Calu3 (cell line): ENCODE results near the gene LCN6. TPM values are rescaled to one million over a fixed set of nuclear protein-coding genes. Genes with fewer than 3 reads are reported as not detected.
"Not testable (repeated sequence)": the region's sequence is repeated elsewhere in the genome, so short reads cannot be mapped to it uniquely, and the experiment has no call there.

Experiments used
- BruUV-seq: library from RNA; stranded (reverse); fragments of 400-500 nt; replicated peaks from 2 replicates; lab custom pipeline; 2021; lab: Mats Ljungman, UMichigan
- CTCF ChIA-PET: fragments of 300-600 bp; sonication (Branson Sonifier 250); formaldehyde crosslinking; loops from one replicate; lab custom pipeline; 2022; ENCODE audit warnings: antibody characterized with exemption; lab: Charles Lee
- DNase-seq: peaks from one replicate; pipeline ENCODE4 v3.0.0; 2022
- H3K27ac Mint-ChIP-seq: one replicate; pipeline ENCODE4 v1.8.0; 2022; ENCODE audit warnings: mixed read lengths; ENCODE audit not compliant: unreplicated experiment
- H3K27me3 Mint-ChIP-seq: one replicate; pipeline ENCODE4 v1.8.0; 2022; ENCODE audit warnings: mixed read lengths; ENCODE audit not compliant: unreplicated experiment
- H3K36me3 Mint-ChIP-seq: one replicate; pipeline ENCODE4 v1.8.0; 2022; ENCODE audit warnings: mild to moderate bottlenecking, moderate library complexity, mixed read lengths; ENCODE audit not compliant: insufficient read depth, unreplicated experiment
- H3K4me1 Mint-ChIP-seq: one replicate; pipeline ENCODE4 v1.8.0; 2022; ENCODE audit warnings: mild to moderate bottlenecking, low read depth, mixed read lengths; ENCODE audit not compliant: unreplicated experiment
- H3K4me3 Mint-ChIP-seq: one replicate; pipeline ENCODE4 v1.8.0; 2022; ENCODE audit warnings: mild to moderate bottlenecking, low read depth, moderate library complexity, mixed read lengths; ENCODE audit not compliant: unreplicated experiment
- H3K9me3 Mint-ChIP-seq: one replicate; pipeline ENCODE4 v1.8.0; 2022; ENCODE audit warnings: low read depth, mixed read lengths; ENCODE audit not compliant: unreplicated experiment
- intact Hi-C: fragments of 100-400 bp; cut with micrococcal nuclease; formaldehyde crosslinking; loops from one replicate; pipeline ENCODE4 v1.10.0; 2022; ENCODE audit not compliant: unreplicated experiment
- total RNA-seq: library from RNA; stranded (reverse); gene quantifications from 2 replicates; pipeline ENCODE4 v1.2.3, GENCODE V29; 2022
- TF ChIP-seq, protein P1 (sequence below): fragments of 200-600 bp; IDR thresholded peaks from one replicate; pipeline ENCODE4 v1.8.0; 2022; ENCODE audit warnings: antibody characterized with exemption; ENCODE audit not compliant: unreplicated experiment

Gene LCN6
- total RNA-seq, 1 experiment from 2014 or later, result not detected

- H3K36me3 Mint-ChIP-seq, result peaks cover 24% of the 10 kb centered on the region
- TF ChIP-seq, protein P1, sequence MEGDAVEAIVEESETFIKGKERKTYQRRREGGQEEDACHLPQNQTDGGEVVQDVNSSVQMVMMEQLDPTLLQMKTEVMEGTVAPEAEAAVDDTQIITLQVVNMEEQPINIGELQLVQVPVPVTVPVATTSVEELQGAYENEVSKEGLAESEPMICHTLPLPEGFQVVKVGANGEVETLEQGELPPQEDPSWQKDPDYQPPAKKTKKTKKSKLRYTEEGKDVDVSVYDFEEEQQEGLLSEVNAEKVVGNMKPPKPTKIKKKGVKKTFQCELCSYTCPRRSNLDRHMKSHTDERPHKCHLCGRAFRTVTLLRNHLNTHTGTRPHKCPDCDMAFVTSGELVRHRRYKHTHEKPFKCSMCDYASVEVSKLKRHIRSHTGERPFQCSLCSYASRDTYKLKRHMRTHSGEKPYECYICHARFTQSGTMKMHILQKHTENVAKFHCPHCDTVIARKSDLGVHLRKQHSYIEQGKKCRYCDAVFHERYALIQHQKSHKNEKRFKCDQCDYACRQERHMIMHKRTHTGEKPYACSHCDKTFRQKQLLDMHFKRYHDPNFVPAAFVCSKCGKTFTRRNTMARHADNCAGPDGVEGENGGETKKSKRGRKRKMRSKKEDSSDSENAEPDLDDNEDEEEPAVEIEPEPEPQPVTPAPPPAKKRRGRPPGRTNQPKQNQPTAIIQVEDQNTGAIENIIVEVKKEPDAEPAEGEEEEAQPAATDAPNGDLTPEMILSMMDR, result peak; percentile 74
- CTCF ChIA-PET, result interaction anchor here (0.7 to 1.6 kb wide), 2 partner anchors 280 to 431 kb away, joined by 3 read pairs; no protein-coding TSS in a partner anchor
- no peaks in the 10 kb centered on the region for H3K27me3 Mint-ChIP-seq
- BruUV-seq, result no TSS peak
- H3K4me3 Mint-ChIP-seq, result peak overlapping the region; percentile 43
- no peak overlapping the region for H3K27ac Mint-ChIP-seq
- peak; percentile 52 for DNase-seq
- peaks cover 48% of the 10 kb centered on the region for H3K4me1 Mint-ChIP-seq
- intact Hi-C loops, result loop anchor here (2.0 kb wide), 1 partner anchor 247 kb away; no protein-coding TSS in a partner anchor
- no peaks in the 10 kb centered on the region for H3K9me3 Mint-ChIP-seq
Measured at GRCh38 chr9:136787690-136788400, 39.5 kb upstream of the LCN6 start.

DNA sequence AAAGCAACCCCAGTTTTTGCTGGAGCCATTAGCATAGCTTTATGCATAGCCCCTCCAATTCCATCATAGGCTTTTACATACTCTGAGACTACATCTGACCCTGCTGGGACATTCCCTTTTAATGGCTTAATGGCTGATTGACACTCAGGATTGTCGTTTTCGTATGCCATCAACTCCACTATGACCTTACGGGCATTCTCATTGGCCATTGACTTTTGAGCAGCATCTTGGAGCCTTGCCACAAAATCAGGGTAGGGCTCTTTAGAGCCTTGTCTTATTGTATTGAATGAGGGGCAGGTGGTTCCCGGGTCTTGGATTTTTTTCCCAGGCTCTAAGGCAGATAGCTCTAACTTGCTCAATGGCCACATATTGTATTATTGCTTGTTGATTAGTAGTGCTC lies 38.7 kb upstream of the LCN6 start:
- peaks cover 20% of the 10 kb centered on the region for H3K36me3 Mint-ChIP-seq
- H3K27me3 Mint-ChIP-seq, DNase-seq, H3K27ac Mint-ChIP-seq, H3K4me3 Mint-ChIP-seq, BruUV-seq, H3K9me3 Mint-ChIP-seq, CTCF ChIA-PET: not testable (repeated sequence)
- peaks cover 48% of the 10 kb centered on the region for H3K4me1 Mint-ChIP-seq
- intact Hi-C loops, result loop anchor here (2.0 kb wide), 1 partner anchor 248 kb away; no protein-coding TSS in a partner anchor

- intact Hi-C loops, result loop anchor here (2.0 kb wide), 1 partner anchor 248 kb away; no protein-coding TSS in a partner anchor
- H3K9me3 Mint-ChIP-seq, result no peaks in the 10 kb centered on the region
- DNase-seq, result no peak
- H3K4me3 Mint-ChIP-seq, result no peak overlapping the region
- TF ChIP-seq, protein P1, result no peak
- peaks cover 15% of the 10 kb centered on the region for H3K36me3 Mint-ChIP-seq
- no TSS peak for BruUV-seq
- H3K27me3 Mint-ChIP-seq, result peaks cover 5% of the 10 kb centered on the region
- no peak overlapping the region for H3K27ac Mint-ChIP-seq
- H3K4me1 Mint-ChIP-seq, result peaks cover 48% of the 10 kb centered on the region
- CTCF ChIA-PET, result no interaction called here
Measured at GRCh38 chr9:136786451-136786850, 38.1 kb upstream of the LCN6 start.

DNA sequence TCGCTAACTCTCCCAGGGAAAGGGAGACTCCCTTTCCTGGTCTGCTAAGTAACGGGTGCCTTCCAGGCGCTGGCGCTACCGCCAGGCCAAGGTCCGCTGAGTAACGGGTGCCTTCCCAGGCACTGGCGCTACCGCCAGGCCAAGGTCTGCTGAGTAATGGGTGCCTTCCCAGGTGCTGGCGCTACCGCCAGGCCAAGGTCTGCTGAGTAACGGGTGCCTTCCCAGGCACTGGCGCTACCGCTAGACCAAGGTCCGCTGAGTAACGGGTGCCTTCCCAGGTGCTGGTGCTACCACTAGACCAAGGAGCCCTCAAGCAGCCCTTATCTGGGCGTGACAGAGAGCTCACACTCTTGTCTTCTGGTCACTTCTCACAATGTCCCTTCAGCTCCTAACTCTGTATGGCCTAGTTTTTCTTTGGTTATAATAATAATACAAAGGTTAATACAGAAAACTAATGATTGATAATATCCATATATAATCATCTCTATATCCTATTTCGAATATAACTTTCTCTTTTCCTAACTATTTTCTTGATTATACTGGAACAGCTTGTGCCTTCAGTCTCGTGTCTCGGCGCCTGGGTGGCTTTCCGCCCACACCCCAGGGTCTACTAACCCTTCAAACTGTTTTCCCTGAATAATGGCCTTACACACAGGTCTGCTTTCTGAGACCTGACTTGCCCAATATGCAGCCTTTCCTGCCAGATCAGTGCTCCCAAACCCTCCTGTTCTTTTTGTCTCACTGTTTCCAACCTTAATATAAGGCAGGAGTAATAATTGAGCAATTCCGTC lies 37.4 kb upstream of the LCN6 start:
- H3K9me3 Mint-ChIP-seq, H3K36me3 Mint-ChIP-seq, BruUV-seq, H3K27ac Mint-ChIP-seq: not testable (repeated sequence)
- H3K4me3 Mint-ChIP-seq, result peak overlapping the region; percentile 17
- intact Hi-C loops, result loop anchor here (2.0 kb wide), 1 partner anchor 249 kb away; no protein-coding TSS in a partner anchor
- H3K27me3 Mint-ChIP-seq, result peaks cover 12% of the 10 kb centered on the region
- H3K4me1 Mint-ChIP-seq, result peaks cover 48% of the 10 kb centered on the region
- DNase-seq, result peak; percentile 42
- CTCF ChIA-PET, result interaction anchor here (0.7 kb wide), 1 partner anchor 96 kb away, joined by 3 read pairs; no protein-coding TSS in a partner anchor

- no peaks in the 10 kb centered on the region for H3K9me3 Mint-ChIP-seq
- TF ChIP-seq, protein P1, result no peak
- DNase-seq, result peak; percentile 27
- H3K36me3 Mint-ChIP-seq, result peaks cover 6% of the 10 kb centered on the region
- H3K27ac Mint-ChIP-seq, result no peak overlapping the region
- no TSS peak for BruUV-seq
- intact Hi-C loops, result no loop called here
- CTCF ChIA-PET, result no interaction called here
- H3K4me1 Mint-ChIP-seq, result peaks cover 48% of the 10 kb centered on the region
- H3K27me3 Mint-ChIP-seq, result peaks cover 20% of the 10 kb centered on the region
- peak overlapping the region; percentile 17 for H3K4me3 Mint-ChIP-seq
Measured at GRCh38 chr9:136784997-136785361, 36.7 kb upstream of the LCN6 start.
